ENCODE measurements around the gene RC3H2.
A peak's percentile ranks its signal among the peaks of the same experiment; 100 is the strongest.
"Not testable (repeated sequence)": the region's sequence is repeated elsewhere in the genome, so short reads cannot be mapped to it uniquely, and the experiment has no call there.

RC3H2 gene

GRCh38 chr9:122912964-122913673, 8.0 kb upstream of the RC3H2 start, which contains the start of gene ZBTB6:
TSS of gene ZBTB6 (minus strand) at chr9:122913323. CDS start at chr9:122912072, 1,251 bp downstream.
- peak; percentile 49 to 57 for DNase-seq

- no peak for DNase-seq
Measured at GRCh38 chr9:122912671-122912963, 7.5 kb upstream of the RC3H2 start.

GRCh38 chr9:122906122-122906521, 963 bp upstream of the RC3H2 start:
- not testable (repeated sequence) for DNase-seq

GRCh38 chr9:122904466-122904822, 715 bp downstream of the RC3H2 start:
- peak; percentile 17 to 27 for DNase-seq

GRCh38 chr9:122900791-122901190, 4.4 kb downstream of the RC3H2 start:
- no peak for DNase-seq

- DNase-seq = no peak
Measured at GRCh38 chr9:122897969-122898368, 7.2 kb downstream of the RC3H2 start.

- DNase-seq = no peak
Measured at GRCh38 chr9:122888480-122888879, 16.7 kb downstream of the RC3H2 start.

GRCh38 chr9:122883125-122883524, 22.0 kb downstream of the RC3H2 start:
- no peak for DNase-seq

- DNase-seq = no peak
Measured at GRCh38 chr9:122879443-122879842, 25.7 kb downstream of the RC3H2 start.

- DNase-seq = no peak
Measured at GRCh38 chr9:122875523-122875922, 29.6 kb downstream of the RC3H2 start.

- not testable (repeated sequence) for DNase-seq
Measured at GRCh38 chr9:122867276-122867675, 37.9 kb downstream of the RC3H2 start.

GRCh38 chr9:122866079-122866478, 39.1 kb downstream of the RC3H2 start:
- no peak for DNase-seq

GRCh38 chr9:122865300-122865699, 39.9 kb downstream of the RC3H2 start:
- no peak for DNase-seq

GRCh38 chr9:122863407-122863806, 41.8 kb downstream of the RC3H2 start:
- DNase-seq = no peak

- no peak for DNase-seq
Measured at GRCh38 chr9:122860319-122861142, 44.6 kb downstream of the RC3H2 start.

GRCh38 chr9:122857815-122858214, 47.3 kb downstream of the RC3H2 start:
- DNase-seq = no peak

- not testable (repeated sequence) for DNase-seq
Measured at GRCh38 chr9:122852085-122852786, 52.9 kb downstream of the RC3H2 start.

GRCh38 chr9:122848256-122848943, 56.8 kb downstream of the RC3H2 start:
- DNase-seq = no peak

- no peak for DNase-seq
Measured at GRCh38 chr9:122846371-122846940, 58.7 kb downstream of the RC3H2 start.

- no peak for DNase-seq
Measured at GRCh38 chr9:122845116-122845515, 60.0 kb downstream of the RC3H2 start.

GRCh38 chr9:122844137-122844536, 61.0 kb downstream of the RC3H2 start:
- no peak for DNase-seq

GRCh38 chr9:122841501-122841900, 63.7 kb downstream of the RC3H2 start:
- DNase-seq = no peak

GRCh38 chr9:122838441-122838840, 66.7 kb downstream of the RC3H2 start:
- not testable (repeated sequence) for DNase-seq

All from stimulated activated CD4-positive, alpha-beta T cell treated with anti-CD3 and anti-CD28 coated beads, Interleukin-2, amount 100 ng/mL, for 48 hours (primary cell).